GM12801 (cell line): ENCODE data around the gene PADI3.

ENCODE experiments used
- TF ChIP-seq, protein P1 (sequence below): IDR thresholded peaks from one replicate; pipeline ENCODE4 v1.5.1; 2011; ENCODE audit warnings: control low read depth; ENCODE audit not compliant: insufficient read length; ENCODE audit errors: extremely low read depth

PADI3 gene

DNA sequence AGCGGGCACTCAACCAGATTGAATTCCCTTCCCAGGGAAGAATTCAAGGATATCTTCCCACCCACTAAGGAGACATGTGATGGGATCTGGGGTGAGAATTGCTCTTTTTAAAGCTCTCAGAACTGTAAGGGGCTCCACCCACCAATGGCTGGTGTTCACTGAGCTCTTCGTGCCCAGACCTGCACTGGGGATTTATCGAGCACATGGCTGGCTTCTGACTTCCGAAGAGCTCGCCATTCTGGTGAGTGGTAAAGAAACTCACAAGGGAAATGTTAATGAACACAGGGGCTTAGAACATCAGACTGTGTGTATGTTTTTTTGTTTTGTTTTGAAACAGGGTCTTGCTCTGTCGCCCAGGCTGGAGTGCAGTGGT is 9.8 kb downstream of the PADI3 start:
- TF ChIP-seq, protein P1, sequence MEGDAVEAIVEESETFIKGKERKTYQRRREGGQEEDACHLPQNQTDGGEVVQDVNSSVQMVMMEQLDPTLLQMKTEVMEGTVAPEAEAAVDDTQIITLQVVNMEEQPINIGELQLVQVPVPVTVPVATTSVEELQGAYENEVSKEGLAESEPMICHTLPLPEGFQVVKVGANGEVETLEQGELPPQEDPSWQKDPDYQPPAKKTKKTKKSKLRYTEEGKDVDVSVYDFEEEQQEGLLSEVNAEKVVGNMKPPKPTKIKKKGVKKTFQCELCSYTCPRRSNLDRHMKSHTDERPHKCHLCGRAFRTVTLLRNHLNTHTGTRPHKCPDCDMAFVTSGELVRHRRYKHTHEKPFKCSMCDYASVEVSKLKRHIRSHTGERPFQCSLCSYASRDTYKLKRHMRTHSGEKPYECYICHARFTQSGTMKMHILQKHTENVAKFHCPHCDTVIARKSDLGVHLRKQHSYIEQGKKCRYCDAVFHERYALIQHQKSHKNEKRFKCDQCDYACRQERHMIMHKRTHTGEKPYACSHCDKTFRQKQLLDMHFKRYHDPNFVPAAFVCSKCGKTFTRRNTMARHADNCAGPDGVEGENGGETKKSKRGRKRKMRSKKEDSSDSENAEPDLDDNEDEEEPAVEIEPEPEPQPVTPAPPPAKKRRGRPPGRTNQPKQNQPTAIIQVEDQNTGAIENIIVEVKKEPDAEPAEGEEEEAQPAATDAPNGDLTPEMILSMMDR = no peak

DNA sequence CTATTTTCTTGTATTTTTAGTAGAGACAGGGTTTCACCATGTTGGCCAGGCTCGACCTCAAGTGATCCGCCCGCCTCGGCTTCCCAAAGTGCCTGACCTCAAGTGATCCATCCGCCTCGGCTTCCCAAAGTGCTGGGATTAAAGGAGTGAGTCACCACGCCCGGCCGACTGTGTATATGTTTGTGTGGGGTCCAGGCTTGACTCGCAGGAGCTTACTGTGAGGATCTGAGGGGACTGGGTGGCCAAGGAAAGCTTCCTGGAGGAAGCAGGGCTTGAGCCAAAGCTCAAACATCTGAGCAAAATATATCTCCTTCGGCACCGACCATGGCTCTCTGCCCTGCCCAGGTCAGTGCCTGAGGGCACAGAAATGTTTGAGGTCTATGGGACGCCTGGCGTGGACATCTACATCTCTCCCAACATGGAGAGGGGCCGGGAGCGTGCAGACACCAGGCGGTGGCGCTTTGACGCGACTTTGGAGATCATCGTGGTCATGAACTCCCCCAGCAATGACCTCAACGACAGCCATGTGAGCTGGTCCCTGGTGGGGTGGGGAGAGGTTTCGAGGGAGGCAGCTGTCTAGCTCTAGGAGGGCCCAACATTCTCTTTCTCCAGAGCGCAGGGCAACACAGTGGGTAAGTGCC is 10.5 kb downstream of the PADI3 start:
- TF ChIP-seq, protein P1 = no peak

DNA sequence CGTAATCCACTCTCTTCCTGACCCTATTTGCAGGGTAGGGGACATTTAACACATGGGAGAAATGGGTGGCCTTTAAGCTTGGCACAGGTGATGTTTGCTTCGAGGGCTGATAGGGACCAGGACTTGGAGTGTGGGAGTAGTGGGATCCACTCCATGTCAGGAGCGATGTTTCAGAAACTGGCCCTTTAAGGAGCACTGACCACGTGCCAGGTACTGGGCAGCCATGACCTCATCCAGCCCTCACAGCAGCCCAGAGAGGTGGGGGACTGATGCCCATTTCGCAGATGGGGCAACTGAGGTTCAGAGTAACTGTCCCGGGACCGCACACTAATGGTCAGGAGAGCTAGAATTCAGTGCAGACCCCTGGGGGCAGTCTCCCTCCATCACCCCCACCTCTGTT is 11.4 kb downstream of the PADI3 start:
- TF ChIP-seq, protein P1 = no peak

DNA sequence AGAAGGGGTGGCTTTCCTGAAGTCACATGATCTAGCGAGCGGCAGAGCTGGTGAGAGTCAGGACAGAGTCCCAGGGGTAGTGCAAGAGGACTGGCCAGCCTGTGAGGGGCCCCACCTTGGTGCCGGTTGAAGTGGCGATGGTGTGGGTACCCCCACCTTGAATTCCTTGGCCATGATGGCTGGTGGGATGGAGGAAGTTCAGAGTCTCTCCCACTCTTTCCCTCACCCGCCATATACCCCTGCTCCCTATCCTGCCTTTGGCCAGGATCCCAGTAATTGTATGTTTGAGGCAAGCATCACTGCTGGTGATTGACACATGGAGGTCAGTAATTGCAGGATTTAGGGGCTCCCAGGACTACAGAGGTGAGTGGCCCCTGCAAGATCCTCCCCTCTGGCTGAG is 11.8 kb downstream of the PADI3 start:
- TF ChIP-seq, protein P1 = no peak

DNA sequence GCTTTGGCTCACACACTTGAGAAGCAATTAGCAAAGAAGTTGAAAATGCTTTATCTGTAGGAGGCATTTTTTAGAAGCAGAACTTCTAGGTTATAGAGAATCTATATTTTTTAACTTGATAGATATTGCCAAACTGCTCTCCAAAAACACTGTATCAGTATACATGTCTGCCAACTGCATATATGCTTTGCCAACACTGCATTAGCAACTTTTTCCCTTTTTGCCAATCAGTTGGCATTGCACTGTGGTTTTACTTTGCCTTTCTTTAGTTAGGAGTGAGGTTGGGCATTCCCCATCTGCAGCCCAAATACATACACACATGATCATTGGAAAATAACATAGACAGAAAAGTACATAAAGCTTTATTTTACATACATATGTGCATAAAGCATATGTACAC is 15.0 kb downstream of the PADI3 start:
- TF ChIP-seq, protein P1 = no peak

DNA sequence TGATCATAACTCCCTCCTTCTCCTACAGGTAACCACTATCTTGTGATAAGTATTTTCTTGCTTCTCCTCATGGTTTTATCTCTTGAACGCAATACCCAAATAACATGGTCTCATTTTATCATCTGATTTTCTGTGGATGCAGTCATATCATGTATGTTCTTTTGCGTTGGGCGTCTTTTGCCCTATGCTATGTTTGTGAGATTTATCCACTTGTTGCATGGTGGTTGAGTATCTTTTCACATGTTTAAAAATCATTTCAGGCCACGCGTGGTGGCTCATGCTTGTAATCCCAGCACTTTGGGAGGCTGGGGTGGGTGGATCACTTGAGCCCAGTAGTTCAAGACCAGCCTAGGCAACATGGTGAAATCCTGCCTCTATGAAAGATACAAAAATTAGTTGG is 15.6 kb downstream of the PADI3 start:
- TF ChIP-seq, protein P1 = no peak

DNA sequence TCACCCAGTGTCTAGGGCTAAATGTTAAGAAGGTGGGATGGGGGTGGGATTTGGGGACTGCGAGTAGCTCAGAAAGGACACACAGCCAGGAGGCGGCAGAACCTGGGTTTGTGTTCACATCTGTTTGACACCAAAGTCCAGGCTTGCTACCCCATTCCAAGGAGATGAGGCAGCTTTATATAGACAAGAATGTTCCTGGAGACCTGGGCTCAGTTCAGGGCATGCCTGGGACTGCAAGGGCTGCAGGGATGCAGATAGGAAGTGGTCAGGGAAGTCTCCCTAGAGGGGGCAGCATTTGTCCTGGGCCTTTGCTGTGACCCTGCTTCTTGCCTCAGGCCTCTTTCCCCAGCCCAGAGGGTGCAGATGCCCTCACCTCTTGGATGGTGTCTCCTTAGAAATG is 16.3 kb downstream of the PADI3 start:
- TF ChIP-seq, protein P1 = no peak
